ENCODE data around the gene IGLON5.

The IGLON5 gene

GRCh38 chr19:51346742-51347141 is 35.3 kb downstream of the IGLON5 start:
- no peak for DNase-seq (ENCODE audit: low read depth)
- no peak overlapping the region for H3K4me3 ChIP-seq (ENCODE audit: low read length)
- TF ChIP-seq CTCF (conservative IDR thresholded peaks at IDR 0.05; ENCODE audit: low read length) = no peak

- H3K4me3 ChIP-seq (ENCODE audit: low read length) = no peak overlapping the region
- TF ChIP-seq CTCF (conservative IDR thresholded peaks at IDR 0.05; ENCODE audit: low read length) = no peak
- no peak for DNase-seq (ENCODE audit: low read depth)
Measured at GRCh38 chr19:51347209-51347928, 35.9 kb downstream of the IGLON5 start.

GRCh38 chr19:51351266-51351990 is 40.0 kb downstream of the IGLON5 start:
- H3K4me3 ChIP-seq (ENCODE audit: low read length) = no peak overlapping the region
- no peak for DNase-seq (ENCODE audit: low read depth)
- no peak for TF ChIP-seq CTCF (conservative IDR thresholded peaks at IDR 0.05; ENCODE audit: low read length)

GRCh38 chr19:51352783-51353360 is 41.4 kb downstream of the IGLON5 start:
- TF ChIP-seq CTCF (conservative IDR thresholded peaks at IDR 0.05; ENCODE audit: low read length) = no peak
- DNase-seq (ENCODE audit: low read depth) = no peak
- H3K4me3 ChIP-seq (ENCODE audit: low read length) = no peak overlapping the region

- H3K4me3 ChIP-seq (ENCODE audit: low read length) = no peak overlapping the region
- no peak for DNase-seq (ENCODE audit: low read depth)
- no peak for TF ChIP-seq CTCF (conservative IDR thresholded peaks at IDR 0.05; ENCODE audit: low read length)
Measured at GRCh38 chr19:51354103-51354741, 42.8 kb downstream of the IGLON5 start.

- no peak for DNase-seq (ENCODE audit: low read depth)
- no peak overlapping the region for H3K4me3 ChIP-seq (ENCODE audit: low read length)
- no peak for TF ChIP-seq CTCF (conservative IDR thresholded peaks at IDR 0.05; ENCODE audit: low read length)
Measured at GRCh38 chr19:51354742-51355148, 43.3 kb downstream of the IGLON5 start.
